ENCODE measurements around the gene SLC25A47.

SLC25A47 gene

GRCh38 chr14:100288382-100289185 lies 34.6 kb upstream of the SLC25A47 start:
- Histone ChIP-seq H3K27me3 (ENCODE audit: insufficient read depth, low read length) (no peaks in the 10 kb centered on the region), H3K4me2 (ENCODE audit: low read length) (no peak overlapping the region), H3K9me3 (ENCODE audit: low read length) (no peaks in the 10 kb centered on the region), H3K4me3 (ENCODE audit: low read depth, low read length, poor library complexity, severe bottlenecking) (no peak overlapping the region), H3K36me3 (ENCODE audit: insufficient read depth, low read length) (no peaks in the 10 kb centered on the region), H3K9me2 (ENCODE audit: low read depth, low read length) (no peaks in the 10 kb centered on the region), H3F3A (ENCODE audit: insufficient read depth, low read length) (no peaks in the 10 kb centered on the region), H4K20me1 (ENCODE audit: insufficient read depth, low read length) (no peaks in the 10 kb centered on the region), H3K4me1 (ENCODE audit: insufficient read depth, low read length, severe bottlenecking) (peaks cover 14% of the 10 kb centered on the region), H3K27ac (ENCODE audit: low read depth, low read length, poor library complexity, severe bottlenecking) (no peak overlapping the region), H3K79me2 (ENCODE audit: insufficient read depth, low read length) (no peaks in the 10 kb centered on the region), H3K9ac (ENCODE audit: low read length) (no peak overlapping the region), H2AFZ (ENCODE audit: low read length) (no peak overlapping the region)
- TF ChIP-seq EZH2 (IDR thresholded peaks at IDR 0.05; ENCODE audit: borderline replicate concordance, low read length) = no peak
- no peak for TF ChIP-seq CTCF (IDR thresholded peaks at IDR 0.05; ENCODE audit: low read length)

- Histone ChIP-seq H3K4me3 (ENCODE audit: low read depth, low read length, poor library complexity, severe bottlenecking) (no peak overlapping the region), H3F3A (ENCODE audit: insufficient read depth, low read length) (no peaks in the 10 kb centered on the region), H3K4me2 (ENCODE audit: low read length) (no peak overlapping the region), H3K36me3 (ENCODE audit: insufficient read depth, low read length) (no peaks in the 10 kb centered on the region), H3K27me3 (ENCODE audit: insufficient read depth, low read length) (no peaks in the 10 kb centered on the region), H3K9ac (ENCODE audit: low read length) (no peak overlapping the region), H2AFZ (ENCODE audit: low read length) (no peak overlapping the region), H3K4me1 (ENCODE audit: insufficient read depth, low read length, severe bottlenecking) (peaks cover 5% of the 10 kb centered on the region), H3K27ac (ENCODE audit: low read depth, low read length, poor library complexity, severe bottlenecking) (no peak overlapping the region), H3K79me2 (ENCODE audit: insufficient read depth, low read length) (no peaks in the 10 kb centered on the region), H4K20me1 (ENCODE audit: insufficient read depth, low read length) (no peaks in the 10 kb centered on the region), H3K9me3 (ENCODE audit: low read length) (no peaks in the 10 kb centered on the region), H3K9me2 (ENCODE audit: low read depth, low read length) (no peaks in the 10 kb centered on the region)
- no peak for TF ChIP-seq EZH2 (IDR thresholded peaks at IDR 0.05; ENCODE audit: borderline replicate concordance, low read length)
- TF ChIP-seq CTCF (IDR thresholded peaks at IDR 0.05; ENCODE audit: low read length) = no peak
Measured at GRCh38 chr14:100289916-100290606, 33.1 kb upstream of the SLC25A47 start.

- Histone ChIP-seq H3K9me2 (ENCODE audit: low read depth, low read length) (no peaks in the 10 kb centered on the region), H2AFZ (ENCODE audit: low read length) (no peak overlapping the region), H3K27ac (ENCODE audit: low read depth, low read length, poor library complexity, severe bottlenecking) (no peak overlapping the region), H3K4me3 (ENCODE audit: low read depth, low read length, poor library complexity, severe bottlenecking) (no peak overlapping the region), H3K4me2 (ENCODE audit: low read length) (no peak overlapping the region), H4K20me1 (ENCODE audit: insufficient read depth, low read length) (no peaks in the 10 kb centered on the region), H3K9me3 (ENCODE audit: low read length) (no peaks in the 10 kb centered on the region), H3K36me3 (ENCODE audit: insufficient read depth, low read length) (no peaks in the 10 kb centered on the region), H3K4me1 (ENCODE audit: insufficient read depth, low read length, severe bottlenecking) (peaks cover 3% of the 10 kb centered on the region), H3F3A (ENCODE audit: insufficient read depth, low read length) (no peaks in the 10 kb centered on the region), H3K27me3 (ENCODE audit: insufficient read depth, low read length) (no peaks in the 10 kb centered on the region), H3K9ac (ENCODE audit: low read length) (no peak overlapping the region), H3K79me2 (ENCODE audit: insufficient read depth, low read length) (no peaks in the 10 kb centered on the region)
- TF ChIP-seq CTCF (IDR thresholded peaks at IDR 0.05; ENCODE audit: low read length) (no peak), EZH2 (IDR thresholded peaks at IDR 0.05; ENCODE audit: borderline replicate concordance, low read length) (no peak)
Measured at GRCh38 chr14:100290607-100291304, 32.4 kb upstream of the SLC25A47 start.
